Right hindlimb (tissue), 1 donor: ENCODE results near the gene AMOTL2.

Experiments
- DNase-seq: peaks from one replicate; pipeline ENCODE4 v3.0.0-alpha.2; 2018

The AMOTL2 gene

DNA sequence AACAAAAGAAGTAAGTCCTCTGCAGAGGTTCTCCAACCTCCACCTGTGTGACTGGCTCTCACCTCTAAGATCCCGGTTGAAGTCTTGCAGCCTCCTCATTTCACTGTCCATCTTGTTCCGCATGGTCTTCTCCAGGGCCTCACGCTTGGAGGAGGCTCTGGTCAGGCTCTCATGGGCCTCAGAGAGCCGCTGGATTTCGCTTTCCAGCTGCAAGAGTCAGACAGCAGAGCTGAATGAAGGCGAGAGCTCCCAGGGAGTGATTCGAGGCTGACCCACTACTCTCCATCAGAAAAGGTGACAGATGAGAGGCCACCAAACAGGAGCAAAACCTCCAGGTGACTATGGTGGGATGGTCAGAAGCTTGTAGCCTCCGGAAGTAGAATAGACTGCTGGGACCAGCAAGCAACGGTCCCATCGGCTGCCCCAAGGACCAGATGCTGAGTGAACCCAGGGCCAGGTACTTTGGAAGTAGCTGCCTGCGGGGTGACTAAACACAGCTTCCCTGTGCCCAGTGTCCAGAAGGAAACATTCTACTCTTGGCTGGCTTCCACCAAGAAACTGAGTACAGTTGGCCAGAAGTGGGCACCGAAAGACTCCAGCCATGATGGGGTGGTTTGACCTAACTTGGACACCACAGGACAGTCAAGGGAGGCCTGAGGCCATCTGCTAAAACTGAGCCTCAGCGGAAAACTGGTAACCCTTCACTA is 7.9 kb downstream of the AMOTL2 start:
- no peak for DNase-seq

DNA sequence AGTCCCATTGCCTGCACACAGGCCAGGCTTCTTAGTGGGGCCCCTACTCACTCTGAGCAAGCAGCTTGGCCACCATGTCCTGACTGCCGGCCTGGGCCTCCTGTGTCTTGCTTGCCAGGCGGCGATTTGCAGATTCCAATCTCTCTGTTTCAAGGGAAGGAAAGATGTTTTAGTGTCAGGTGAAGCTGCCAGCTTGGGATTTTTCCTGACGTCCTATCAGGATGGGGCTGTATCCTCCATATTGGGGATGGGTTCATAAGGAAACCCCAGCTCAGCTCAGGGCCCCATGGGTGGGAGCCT is 8.5 kb downstream of the AMOTL2 start:
- no peak for DNase-seq

DNA sequence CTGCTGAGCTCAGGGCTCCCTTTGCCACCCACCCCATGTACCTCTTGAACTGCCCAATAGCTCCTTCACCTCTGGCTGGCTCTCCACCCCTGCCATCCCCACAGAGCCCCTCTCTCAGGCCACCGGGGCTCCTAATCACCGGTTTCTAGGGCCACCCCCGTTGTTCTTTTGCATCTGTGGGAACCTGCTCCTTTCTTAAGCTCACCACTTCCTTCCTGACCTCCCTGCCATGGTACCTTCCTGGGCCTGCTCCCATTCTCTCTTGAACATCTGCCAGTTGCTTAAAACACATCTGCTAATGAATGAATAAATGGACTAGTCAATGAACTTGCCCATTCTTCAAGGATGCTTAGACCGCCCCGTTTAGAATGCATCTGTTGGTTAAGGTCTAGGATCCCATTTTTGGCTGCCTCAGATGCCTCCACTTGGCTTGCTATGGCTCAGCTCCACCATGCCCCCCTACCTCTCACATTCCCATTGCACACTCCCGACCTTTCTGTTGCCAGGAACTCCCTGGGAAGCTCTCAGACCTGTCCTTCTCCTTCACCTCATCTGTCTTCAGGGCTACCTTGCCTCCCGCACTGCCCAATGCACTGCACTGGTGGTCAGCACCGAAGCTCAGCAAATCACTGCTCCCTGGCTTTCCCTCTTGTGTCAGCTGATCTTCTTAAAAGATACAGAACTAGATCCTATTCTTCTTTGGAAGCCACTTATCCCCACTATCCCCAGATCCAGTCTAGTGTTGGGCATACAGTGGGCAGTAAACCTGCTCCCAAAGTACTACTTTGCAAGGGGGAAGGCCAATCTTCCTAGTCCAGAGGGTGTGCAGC is 9.1 kb downstream of the AMOTL2 start:
- DNase-seq: peak; percentile 20

DNA sequence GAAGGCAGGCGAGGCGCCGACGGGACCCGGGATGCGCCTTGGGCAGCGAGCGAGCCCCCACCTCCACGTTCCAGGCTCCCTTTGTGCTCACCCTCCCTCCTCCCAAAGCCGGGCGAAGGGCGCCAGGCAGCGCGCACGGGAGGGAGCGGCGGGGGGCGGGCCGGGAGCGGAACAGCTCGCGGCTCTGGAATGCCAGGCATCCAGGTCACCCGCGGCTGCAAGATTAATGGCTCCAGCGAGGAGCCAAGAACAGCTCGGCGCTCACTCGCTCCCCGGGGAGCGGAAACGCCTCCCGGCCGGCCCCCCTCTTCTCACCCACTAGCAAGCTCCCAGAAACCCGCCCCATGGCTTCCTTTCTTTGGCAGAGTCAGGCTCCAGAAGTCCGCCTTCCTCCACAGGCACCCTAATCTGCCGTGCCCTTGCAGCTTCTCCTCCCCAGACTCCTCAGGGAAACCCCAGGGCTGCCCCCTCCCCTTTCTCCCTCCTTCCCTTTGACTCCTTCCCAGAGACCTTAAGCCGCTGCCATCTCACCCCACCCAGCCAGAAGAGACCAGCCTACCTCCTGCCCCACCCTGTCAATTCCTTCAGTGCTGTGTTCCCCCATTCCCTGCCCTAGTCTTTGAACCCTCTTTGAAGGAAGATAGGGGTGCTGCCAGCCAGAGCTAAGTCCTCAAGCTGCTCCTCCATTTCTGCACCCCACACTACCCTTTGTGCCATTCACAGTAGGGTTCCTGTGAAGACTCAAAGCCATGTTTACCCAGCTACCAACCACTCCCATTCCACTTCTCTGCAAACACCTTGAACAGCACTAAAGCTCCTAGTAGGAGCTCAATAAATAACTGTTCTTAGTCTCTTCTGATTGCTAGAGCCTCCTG is 9.9 kb downstream of the AMOTL2 start:
- DNase-seq: peak; percentile 94

DNA sequence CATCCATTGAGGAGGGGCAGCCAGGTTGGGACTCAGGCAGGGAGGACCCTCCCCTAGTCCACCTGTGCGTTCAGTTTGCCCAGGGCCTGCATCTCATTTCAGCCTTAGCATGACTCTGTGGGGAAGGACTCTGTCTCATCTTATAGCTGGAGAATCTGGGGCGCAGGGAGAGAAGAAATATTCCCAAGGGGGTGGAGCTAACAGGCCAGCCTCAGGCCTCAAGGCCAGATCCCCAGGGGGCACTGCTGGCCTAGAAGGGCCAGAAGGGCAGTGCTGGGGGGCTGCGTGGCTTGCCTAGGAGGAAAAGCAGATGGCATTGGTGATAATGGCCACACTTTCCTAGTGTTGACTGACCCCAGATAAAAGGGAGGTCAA is 10.9 kb downstream of the AMOTL2 start:
- DNase-seq: no peak

DNA sequence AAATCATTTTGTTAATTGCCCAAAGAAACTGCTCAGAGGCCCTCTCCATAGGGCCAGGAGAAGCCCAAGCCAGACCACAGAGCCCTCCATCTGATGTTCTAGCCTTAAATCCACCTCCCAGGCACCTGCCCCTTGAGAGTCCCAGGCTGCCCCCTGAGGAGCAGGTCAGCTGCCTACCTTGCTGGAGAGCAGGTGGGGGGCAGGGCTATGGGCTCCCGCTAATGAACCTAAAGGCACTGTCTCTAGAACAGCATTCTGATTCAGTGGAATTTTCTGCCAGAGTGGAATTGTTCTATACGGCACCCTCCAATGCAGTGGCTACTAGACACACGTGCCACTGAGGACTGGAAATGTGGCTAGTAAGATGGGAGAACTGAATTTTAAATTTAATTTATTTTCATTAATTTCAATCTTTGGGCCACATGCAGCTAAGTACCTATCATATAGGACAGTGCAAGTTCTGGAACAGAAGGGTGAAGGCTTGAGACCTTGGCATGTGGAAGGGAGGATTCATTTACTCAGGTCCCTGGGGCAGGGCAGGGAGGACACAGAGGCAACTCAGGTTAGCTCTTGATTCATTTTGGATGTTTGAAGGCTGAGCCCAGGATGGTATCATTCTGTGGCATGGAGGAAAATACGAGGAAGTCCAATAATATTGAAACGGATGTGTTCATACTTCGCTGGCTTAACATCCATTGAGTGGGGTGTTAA is 11.4 kb downstream of the AMOTL2 start:
- DNase-seq: no peak

DNA sequence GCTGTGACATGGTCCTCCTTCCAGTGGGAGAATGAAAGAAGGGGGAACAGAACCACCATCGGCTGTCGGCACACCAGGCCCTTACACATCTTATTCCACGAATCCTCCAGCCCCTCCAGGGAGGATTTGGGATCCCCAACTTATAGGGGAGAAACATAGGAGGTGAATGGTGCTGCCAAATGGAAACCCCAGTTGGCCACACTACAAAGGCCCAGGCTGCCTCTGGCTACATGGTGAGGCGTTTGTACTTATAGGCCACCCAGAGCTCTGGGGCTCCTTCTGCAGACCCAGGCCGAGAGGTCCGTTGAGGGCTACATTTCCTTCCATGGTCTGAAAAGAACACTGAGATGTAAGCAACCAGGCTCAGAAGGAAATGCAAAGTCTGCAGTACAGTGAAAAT is 12.0 kb downstream of the AMOTL2 start:
- DNase-seq: no peak

DNA sequence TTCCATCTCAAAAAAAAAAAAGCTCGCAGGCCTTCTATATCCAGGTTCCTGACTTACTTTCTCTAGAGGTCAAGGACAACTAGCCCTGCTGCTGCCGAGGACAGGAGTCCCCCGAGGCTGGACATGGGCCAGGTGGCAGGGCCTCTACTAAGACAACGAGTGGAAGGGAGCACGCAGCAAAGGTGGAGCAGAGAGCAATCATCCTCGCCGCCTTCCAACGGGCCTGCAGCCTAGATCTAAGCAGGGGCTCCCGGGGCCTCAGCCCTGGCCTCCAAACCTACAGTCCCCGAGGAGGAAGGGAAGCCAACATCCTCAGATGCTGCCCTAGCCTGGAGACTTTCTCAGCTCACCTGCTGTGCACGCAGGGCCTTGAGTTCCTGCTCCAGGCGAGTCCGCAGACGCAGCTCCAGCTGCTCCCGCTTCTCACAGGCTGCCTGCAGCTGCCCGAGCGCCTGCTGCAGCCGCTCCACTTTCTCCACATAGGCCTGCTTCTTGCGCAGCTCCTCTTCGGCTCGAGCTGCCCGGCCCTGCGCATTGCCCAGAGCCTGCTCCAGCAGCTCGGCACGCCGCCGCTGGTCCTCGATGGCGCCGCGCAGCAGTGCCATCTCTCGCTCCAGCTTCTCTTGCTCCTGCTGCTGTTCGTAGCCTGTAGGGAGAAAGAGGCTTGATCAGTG is 12.9 kb downstream of the AMOTL2 start:
- peak; percentile 65 for DNase-seq

DNA sequence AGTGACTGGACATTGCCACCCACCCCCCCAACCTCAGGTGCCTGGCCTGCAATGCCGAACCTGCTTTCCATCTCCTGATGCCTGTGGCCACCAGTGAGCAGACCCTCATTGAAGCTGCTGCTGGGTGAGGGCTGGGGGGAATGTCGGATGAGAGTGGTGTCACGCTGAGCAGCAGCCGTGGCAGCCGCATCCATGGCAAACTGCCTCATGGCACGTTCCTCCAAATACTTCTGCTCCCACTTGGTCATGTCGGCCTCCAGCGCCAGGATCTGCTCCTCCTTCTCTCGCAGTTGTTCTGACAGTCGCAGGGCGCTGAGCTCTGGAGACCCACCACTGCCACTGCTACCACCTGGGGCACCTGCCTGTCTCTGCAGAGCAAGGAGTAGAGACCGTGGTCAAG is 14.2 kb downstream of the AMOTL2 start:
- no peak for DNase-seq

DNA sequence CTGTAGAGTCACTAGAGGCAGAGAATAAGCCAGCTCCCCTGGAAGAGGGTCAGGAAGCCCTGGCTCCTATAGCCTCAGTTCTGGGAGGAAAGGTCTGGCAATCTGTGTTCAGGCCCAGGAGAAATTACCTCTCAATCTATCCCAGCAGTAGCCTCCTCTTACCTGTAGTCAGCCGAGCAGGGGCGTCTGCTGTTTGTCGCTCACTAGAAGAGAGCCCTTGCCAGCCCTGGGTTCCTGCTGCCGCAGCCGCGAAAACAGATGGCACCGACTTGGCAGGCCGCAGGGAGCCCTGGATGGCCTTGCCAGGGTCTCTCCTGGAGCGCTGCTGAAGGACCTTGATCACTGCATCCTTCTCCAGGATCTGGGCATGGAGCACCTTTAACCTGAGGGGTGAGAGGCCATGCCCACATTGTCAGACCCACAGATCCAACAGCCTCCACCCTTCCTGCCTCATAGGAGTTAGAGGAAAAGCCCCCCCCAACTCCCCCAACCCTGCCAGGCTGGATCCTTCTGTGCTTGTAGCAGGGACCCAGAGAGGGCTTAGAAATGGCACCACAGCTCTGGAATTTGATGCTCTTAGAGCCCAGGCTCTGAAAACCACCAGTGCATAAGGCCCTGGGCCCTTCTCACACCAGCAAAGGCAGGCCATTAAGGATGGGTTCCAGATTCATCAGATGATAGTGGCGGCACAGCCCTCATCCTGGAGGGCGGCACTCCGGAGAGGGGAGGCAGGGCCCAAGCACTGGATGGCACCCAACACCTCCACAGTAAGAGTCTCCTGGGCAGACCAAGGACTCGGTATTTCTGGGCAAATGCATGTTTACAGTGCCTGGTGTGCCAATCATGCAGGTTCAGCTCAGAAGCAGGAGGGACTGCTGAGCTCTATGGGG is 14.9 kb downstream of the AMOTL2 start:
- no peak for DNase-seq

DNA sequence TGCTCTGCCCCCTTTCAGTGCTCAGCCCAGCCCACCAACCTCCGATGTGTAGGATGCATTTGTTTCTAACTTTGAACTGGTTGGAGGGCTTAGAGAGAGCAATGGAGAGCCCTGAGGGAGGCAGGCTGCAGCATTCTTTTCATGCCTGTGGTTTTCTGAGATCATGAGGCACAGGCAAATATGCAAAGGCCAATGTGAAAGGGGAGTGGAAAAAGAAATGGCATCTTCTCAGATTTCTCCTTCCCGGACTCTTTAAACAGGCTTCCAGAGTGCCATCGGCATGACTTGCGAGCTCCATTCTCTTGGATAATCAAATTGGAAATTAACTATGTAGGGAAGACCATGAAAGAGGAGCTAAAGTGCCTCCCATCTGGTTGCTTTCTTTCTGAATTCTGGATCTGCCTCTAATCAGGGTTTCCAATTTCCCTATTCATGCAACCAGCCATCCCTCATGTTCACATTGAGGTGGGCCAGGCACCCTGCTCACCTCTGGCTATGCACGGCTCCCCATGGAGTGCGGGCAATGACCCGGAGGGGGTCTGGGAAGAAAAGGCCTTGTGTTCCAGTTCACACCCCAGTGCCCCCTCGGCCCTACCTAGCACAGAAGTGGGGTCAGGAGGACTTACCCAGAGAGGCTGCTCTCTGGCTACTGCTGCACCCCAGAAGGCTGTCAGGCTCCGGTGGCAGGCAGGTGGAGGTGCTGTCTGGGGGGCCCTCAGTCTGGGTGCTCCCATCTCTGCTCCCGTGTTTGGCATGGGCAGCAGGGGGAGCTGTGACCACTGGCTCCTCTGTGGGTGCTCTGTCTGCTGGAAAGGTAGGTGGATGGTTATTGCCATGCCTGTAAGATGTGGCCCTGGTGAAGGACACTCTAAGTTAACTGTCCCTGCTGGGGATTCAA is 16.1 kb downstream of the AMOTL2 start:
- peak; percentile 73 for DNase-seq

DNA sequence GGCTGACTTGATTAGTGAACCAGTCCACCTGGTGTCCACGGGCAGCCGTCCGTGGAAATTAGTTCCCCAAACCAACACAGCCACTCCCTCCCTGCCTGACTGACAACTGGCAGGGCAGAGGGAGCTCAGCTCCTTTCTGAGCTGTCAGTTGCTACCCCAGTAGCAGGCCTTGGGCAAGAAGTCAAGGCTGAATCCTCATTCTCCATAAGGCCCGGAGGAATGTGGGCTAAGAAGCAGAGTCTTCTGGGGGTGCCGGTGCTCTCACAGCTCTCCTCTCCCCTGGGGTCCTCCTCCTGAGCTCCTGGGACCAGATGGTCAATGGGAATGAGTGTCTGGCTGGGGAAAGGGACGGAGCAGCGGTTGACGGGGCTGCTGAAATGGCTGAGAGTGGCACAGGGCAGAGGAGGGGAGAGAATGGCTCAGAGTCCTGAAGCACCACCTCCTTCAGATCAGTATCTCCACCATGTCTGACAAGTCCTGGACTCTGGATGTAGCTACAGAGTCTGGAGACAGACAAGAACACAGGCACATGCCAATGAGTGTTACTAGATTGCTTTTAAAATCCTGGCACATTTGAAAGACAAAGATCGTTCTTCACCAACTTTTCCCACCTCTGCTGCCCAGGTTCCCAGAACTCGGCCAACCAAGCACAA is 16.9 kb downstream of the AMOTL2 start:
- no peak for DNase-seq

DNA sequence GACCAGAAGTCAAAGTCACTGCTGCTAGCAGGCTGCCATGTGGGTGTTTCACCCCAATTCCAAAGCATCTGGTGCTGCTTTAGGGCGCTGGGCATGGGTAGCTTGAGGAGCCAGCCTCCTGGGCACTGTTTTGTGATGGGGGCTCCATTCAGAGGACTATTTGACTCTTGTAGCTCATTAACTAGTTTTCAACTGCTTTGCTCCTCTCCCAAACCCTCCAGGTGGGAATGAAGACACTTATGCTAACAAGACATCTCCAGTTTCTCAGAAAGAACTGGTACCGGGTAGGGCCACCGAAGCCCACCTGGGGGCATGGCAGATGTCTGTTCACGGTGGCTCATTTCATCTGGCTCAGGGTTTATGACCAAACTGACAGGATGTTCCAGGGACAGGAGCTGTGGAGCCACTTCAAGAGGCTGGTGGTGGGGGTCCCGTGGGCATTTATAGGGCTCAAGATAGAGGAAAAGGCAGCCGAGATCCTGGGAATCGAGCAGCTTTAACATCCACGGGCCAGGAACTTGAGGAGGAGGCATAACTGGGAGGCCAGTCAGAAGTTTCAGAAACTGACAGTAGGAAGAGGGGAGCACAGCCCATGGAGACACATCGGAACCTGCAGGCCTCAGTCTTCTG is 17.7 kb downstream of the AMOTL2 start:
- DNase-seq: no peak

DNA sequence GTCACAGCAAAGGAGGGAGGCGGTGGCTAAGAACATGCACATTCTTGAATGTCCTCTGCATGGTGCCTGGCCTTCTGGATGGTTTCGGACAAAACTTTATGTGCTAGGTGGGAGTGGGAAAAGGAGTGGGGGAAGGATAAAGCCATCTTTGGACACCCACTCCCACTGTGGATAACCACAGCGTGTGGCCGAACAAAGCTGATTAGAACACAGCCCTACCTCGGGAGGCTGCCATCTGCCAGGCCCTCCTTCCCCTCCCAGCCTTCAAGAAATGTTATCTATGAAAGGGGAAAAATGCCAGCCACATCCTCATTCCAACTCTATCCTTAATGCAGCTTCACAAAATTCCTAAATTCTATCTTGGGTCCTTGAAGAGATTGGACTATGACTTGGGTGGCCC is 18.8 kb downstream of the AMOTL2 start:
- DNase-seq: no peak

DNA sequence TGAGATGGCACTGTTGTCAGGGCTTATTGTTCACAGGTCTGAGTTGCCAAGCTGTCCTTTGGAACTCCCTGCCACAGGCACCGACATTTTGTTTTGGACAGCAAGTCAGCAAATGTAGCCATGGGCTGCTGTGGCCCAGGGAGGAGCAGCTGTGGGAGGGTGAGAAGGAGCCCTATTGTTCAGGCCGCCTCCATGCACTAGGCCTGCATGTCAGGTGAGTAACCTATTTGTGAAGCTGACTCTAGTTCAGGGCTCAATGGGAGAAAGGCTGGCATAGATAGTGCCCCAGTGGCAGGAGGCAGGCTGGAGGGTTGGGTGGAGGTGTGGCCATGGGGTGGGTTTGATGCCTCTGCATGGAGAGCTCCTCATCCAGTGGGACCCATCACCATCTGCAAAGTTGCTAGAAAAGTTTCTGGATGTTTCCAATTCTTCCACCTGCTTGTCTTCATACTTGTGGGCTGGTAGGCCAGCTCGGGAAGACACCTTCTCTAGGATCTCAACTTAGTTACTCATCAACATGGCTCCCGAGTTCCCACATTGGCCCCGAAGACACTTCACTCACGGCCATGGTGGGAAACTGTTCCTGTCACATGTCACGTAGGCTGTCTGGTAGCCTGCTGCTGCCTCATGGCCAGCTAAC is 19.5 kb downstream of the AMOTL2 start:
- no peak for DNase-seq

DNA sequence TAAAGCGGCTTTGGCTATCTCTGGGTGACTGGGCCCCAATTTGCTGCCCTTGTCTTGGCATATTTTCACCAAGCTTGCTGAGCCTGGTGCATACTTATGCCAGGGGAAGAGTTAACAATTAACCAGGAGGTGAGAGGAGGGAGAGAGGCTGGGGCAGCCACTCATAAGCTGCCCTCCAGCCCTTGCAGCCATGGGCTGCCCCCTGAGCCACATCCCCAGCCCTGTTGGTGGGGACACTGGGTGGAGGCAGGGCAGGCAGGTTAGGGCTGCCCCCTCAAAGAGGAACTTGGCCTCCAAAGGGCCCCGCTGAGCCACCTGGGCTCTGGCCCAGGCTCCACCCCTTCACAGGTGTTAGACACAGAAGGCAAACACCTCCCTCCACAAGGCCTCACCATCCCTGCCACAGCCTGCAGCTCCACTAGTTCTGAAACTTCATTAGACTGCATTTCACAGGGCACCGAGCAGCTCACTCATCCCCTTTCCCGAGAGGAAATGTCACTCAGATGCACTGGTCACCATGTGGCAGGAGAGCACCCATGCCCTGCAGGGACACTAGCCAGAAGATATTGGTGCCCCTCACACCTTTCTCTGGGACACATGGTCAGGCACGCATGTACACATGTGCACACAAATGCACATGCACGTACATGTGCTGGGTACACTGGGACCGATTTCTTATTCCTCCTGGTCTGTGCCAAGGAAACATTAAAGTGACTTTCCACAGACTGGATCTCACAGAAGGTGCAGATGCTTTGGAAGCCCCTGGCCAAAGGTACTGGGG is 20.2 kb downstream of the AMOTL2 start:
- DNase-seq: no peak

DNA sequence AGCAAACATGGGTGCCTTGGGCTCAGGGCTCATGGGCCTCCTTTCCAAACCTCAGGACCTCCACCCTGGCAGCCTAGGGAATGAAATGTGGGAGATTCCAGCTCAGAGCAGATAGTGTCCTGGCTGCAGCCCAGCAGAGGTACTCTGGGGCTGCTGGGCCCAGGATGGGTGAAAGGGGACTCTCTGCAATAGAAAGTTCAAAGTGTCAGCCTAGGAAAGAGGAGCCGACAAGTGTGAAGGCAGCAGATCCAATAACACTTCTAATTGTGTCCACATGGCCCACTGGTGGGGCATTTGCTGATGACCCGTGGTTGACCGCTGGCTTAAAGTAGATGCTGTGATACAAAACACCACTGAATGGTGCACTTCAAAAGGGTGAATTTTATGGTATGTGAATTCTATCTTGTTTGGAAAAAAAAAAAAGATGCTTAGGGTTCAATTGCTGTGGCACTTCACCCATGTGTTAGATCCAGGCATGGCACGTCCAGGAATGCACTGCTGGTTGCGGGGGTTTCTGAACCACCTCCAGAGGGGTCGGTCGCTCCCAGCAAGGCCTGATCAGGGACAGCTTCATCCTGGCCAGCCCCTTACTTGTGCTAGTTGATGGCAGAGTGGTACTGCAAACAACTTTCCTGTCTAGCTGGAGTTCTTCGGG is 20.9 kb downstream of the AMOTL2 start:
- no peak for DNase-seq
